ENCODE results near the gene FOXE3.
A peak's percentile ranks its signal among the peaks of the same experiment; 100 is the strongest.
"Not testable (repeated sequence)": the region's sequence is repeated elsewhere in the genome, so short reads cannot be mapped to it uniquely, and the experiment has no call there.

Gene FOXE3

GRCh38 chr1:47452426-47452825, 36.3 kb downstream of the FOXE3 start:
- DNase-seq, result no peak

DNA sequence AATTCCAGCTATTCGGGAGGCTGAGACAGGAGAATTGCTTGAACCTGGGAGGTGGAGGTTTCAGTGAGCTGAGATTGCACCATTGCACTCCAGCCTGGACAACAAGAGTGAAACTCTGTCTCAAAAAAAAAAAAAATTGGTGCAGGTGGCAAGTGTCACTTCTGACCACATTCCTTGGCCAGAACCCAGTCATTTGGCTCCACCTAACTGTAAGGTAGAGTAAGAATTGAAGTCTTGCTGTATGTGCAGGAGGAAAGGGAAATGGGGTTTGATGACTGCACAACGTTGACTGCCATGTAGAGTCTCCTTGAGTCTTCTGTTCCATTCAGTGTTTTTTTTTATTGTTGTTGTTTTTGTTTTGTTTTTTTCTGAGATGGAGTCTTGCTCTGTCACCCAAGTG, 37.8 kb downstream of the FOXE3 start:
- DNase-seq, result not testable (repeated sequence)

DNA sequence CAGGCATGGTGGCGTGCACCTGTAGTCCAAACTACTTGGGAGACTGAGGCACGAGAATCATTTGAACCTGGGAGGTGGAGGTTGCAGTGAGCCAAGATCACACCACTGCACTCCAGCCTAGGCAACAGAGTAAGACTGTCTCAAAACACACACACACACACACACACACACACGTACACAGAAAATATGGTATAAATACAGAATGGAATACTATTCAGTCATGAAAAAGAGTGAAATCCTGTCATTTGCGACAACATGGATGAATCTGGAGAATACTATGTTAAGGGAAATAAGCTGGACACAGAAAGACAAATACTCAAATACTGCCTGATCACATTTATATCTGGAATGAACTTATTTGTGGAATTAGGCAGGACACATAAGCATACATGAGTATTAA, 40.2 kb downstream of the FOXE3 start:
- DNase-seq, result no peak

- not testable (repeated sequence) for DNase-seq
Observed at GRCh38 chr1:47457547-47457946, 41.5 kb downstream of the FOXE3 start.

GRCh38 chr1:47459253-47459788, 43.2 kb downstream of the FOXE3 start:
- peak; percentile 62 for DNase-seq

- no peak for DNase-seq
Observed at GRCh38 chr1:47460040-47460439, 44.0 kb downstream of the FOXE3 start.

DNA sequence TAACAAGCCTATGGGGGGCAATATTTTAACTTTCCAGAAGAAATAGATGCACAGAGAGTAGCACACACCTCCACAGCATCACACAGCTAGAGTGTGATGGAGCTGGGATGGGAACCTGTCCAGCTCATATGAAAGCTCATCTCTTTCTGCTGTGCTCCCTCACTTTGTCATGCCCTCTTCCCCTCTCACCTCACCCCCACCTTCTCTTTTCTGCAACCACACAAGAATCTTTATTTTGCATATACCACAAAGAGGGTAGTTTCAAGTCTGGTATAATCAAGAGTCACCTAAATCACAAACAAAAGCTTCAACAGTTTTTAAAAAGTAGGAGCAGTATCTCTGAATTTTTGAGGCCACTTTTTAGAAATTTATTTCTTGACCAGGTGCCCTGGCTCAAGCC, 44.4 kb downstream of the FOXE3 start:
- DNase-seq, result no peak

GRCh38 chr1:47465605-47466004, 49.5 kb downstream of the FOXE3 start:
- no peak for DNase-seq
